Spinal cord (tissue), 10 donors: ENCODE results near the gene RRAGD. TPM values are rescaled to one million over a fixed set of nuclear protein-coding genes. Genes with fewer than 3 reads are reported as not detected.

ENCODE experiments used
- DNase-seq, 6 donors: peaks; one replicate each; pipeline versions ENCODE4 v3.0.0 to v3.0.0-alpha.2; 2013 to 2015; ENCODE audit warnings: low spot score in 6 of 6, low read depth in 4 of 6
- H3K27ac ChIP-seq: one replicate; pipeline ENCODE4 v1.5.1; 2013; ENCODE audit warnings: low read depth, low read length, control low read depth
- H3K27me3 ChIP-seq: one replicate; pipeline ENCODE4 v1.6.1; 2013; ENCODE audit warnings: low read length; ENCODE audit not compliant: control insufficient read depth, insufficient read depth
- H3K36me3 ChIP-seq: one replicate; pipeline ENCODE4 v1.6.1; 2013; ENCODE audit warnings: low read length; ENCODE audit not compliant: control insufficient read depth, insufficient read depth
- H3K4me1 ChIP-seq: one replicate; pipeline ENCODE4 v1.6.1; 2013; ENCODE audit warnings: low read length; ENCODE audit not compliant: control insufficient read depth, insufficient read depth
- H3K4me3 ChIP-seq: one replicate; pipeline ENCODE4 v1.5.1; 2013; ENCODE audit warnings: low read depth, low read length, control low read depth
- H3K9me3 ChIP-seq: one replicate; pipeline ENCODE4 v1.6.1; 2013; ENCODE audit warnings: low read length; ENCODE audit not compliant: control insufficient read depth, insufficient read depth
- WGBS: methylation state at CpG from one replicate; pipeline ENCODE4 v1.1.5; 2013; ENCODE audit warnings: missing lambda C conversion rate; ENCODE audit not compliant: insufficient coverage; 5-methylcytosine and 5-hydroxymethylcytosine counted together
- polyA plus RNA-seq, 2 donors: library from polyadenylated mRNA; unstranded; fragments of 120-200 nt; gene quantifications; one replicate each; pipeline ENCODE4 v1.2.1, GENCODE V29; 2013; ENCODE audit not compliant: insufficient read length in 2 of 2
- total RNA-seq, 2 donors: library from RNA; depleted of rRNA in 1 of 2; stranded (reverse); fragments of 120-200 nt in 1 of 2; fragments of >200 nt in 1 of 2; gene quantifications; one replicate each; pipeline versions ENCODE4 v1.2.3 to v1.2.4, GENCODE V29; 2013 to 2014
- donor health status: healthy.

Gene RRAGD
- total and polyA plus RNA-seq, 4 donors, result 44.6 to 86.3 (median 53.7) TPM

- 28% methylated on average over 3 of the region's 7 CpGs for WGBS
- Histone ChIP-seq H3K4me3 (no peak overlapping the region), H3K27ac (no peak overlapping the region), H3K36me3 (peaks cover 8% of the 10 kb centered on the region), H3K27me3 (no peaks in the 10 kb centered on the region), H3K9me3 (no peaks in the 10 kb centered on the region), H3K4me1 (peaks cover 7% of the 10 kb centered on the region)
- peak in 2 of 6 donors; percentile 39 to 40 for DNase-seq
These were observed 43.1 kb downstream of the RRAGD start for GRCh38 chr6:89368999-89369398.

- H3K4me1 ChIP-seq, result peaks cover 7% of the 10 kb centered on the region
- peaks cover 8% of the 10 kb centered on the region for H3K36me3 ChIP-seq
- no peak overlapping the region for H3K27ac ChIP-seq
- no peaks in the 10 kb centered on the region for H3K9me3 ChIP-seq
- DNase-seq, result peak in 4 of 6 donors; percentile 53 to 88 (median 73)
- H3K4me3 ChIP-seq, result no peak overlapping the region
- H3K27me3 ChIP-seq, result no peaks in the 10 kb centered on the region
- 0% methylated on average over 1 of the region's 6 CpGs for WGBS
These were observed 44.0 kb downstream of the RRAGD start for GRCh38 chr6:89368107-89368506.

GRCh38 chr6:89364586-89364985, 47.5 kb downstream of the RRAGD start:
- Histone ChIP-seq H3K27ac (no peak overlapping the region), H3K4me3 (no peak overlapping the region), H3K36me3 (peaks cover 4% of the 10 kb centered on the region), H3K27me3 (no peaks in the 10 kb centered on the region), H3K4me1 (peaks cover 3% of the 10 kb centered on the region), H3K9me3 (no peaks in the 10 kb centered on the region)
- DNase-seq, result no peak

- H3K4me1 ChIP-seq, result no peaks in the 10 kb centered on the region
- no peaks in the 10 kb centered on the region for H3K27me3 ChIP-seq
- H3K9me3 ChIP-seq, result no peaks in the 10 kb centered on the region
- DNase-seq, result no peak
- no peak overlapping the region for H3K27ac ChIP-seq
- 100% methylated on average over 1 of the region's 2 CpGs for WGBS
- no peak overlapping the region for H3K4me3 ChIP-seq
- H3K36me3 ChIP-seq, result peaks cover 2% of the 10 kb centered on the region
These were observed 50.9 kb downstream of the RRAGD start for GRCh38 chr6:89361171-89361570.

- Histone ChIP-seq H3K27me3 (no peaks in the 10 kb centered on the region), H3K4me3 (no peak overlapping the region), H3K36me3 (no peaks in the 10 kb centered on the region), H3K9me3 (no peaks in the 10 kb centered on the region), H3K4me1 (no peaks in the 10 kb centered on the region), H3K27ac (no peak overlapping the region)
- WGBS, result no CpG with 5 or more reads among the region's 2 CpGs
- no peak for DNase-seq
These were observed 51.6 kb downstream of the RRAGD start for GRCh38 chr6:89360415-89360999.

GRCh38 chr6:89359561-89359960, 52.5 kb downstream of the RRAGD start:
- DNase-seq, result peak in 1 of 6 donors; percentile 20
- H3K9me3 ChIP-seq, result no peaks in the 10 kb centered on the region
- 0% methylated on average over 1 of the region's 1 CpG for WGBS
- H3K4me1 ChIP-seq, result no peaks in the 10 kb centered on the region
- H3K27me3 ChIP-seq, result no peaks in the 10 kb centered on the region
- no peak overlapping the region for H3K27ac ChIP-seq
- no peaks in the 10 kb centered on the region for H3K36me3 ChIP-seq
- H3K4me3 ChIP-seq, result no peak overlapping the region

- WGBS, result 26% methylated on average over 3 of the region's 3 CpGs
These were observed 54.7 kb downstream of the RRAGD start for GRCh38 chr6:89357390-89357789.

GRCh38 chr6:89356642-89357170, 55.4 kb downstream of the RRAGD start:
- Histone ChIP-seq H3K9me3 (no peaks in the 10 kb centered on the region), H3K4me3 (no peak overlapping the region), H3K4me1 (peaks cover 4% of the 10 kb centered on the region), H3K27me3 (no peaks in the 10 kb centered on the region), H3K27ac (no peak overlapping the region), H3K36me3 (no peaks in the 10 kb centered on the region)
- no CpG with 5 or more reads among the region's 1 CpG for WGBS
- no peak for DNase-seq

More at GRCh38 chr6:89357390-89357789, 54.7 kb downstream of the RRAGD start:
- H3K36me3 ChIP-seq, result no peaks in the 10 kb centered on the region
- H3K27ac ChIP-seq, result no peak overlapping the region
- no peak for DNase-seq
- peaks cover 4% of the 10 kb centered on the region for H3K4me1 ChIP-seq
- H3K9me3 ChIP-seq, result no peaks in the 10 kb centered on the region
- H3K27me3 ChIP-seq, result no peaks in the 10 kb centered on the region
- no peak overlapping the region for H3K4me3 ChIP-seq

- Histone ChIP-seq H3K36me3 (no peaks in the 10 kb centered on the region), H3K9me3 (no peaks in the 10 kb centered on the region), H3K4me3 (no peak overlapping the region), H3K27me3 (no peaks in the 10 kb centered on the region), H3K4me1 (peaks cover 9% of the 10 kb centered on the region), H3K27ac (no peak overlapping the region)
- no CpG with 5 or more reads among the region's 2 CpGs for WGBS
- DNase-seq, result no peak
These were observed 56.4 kb downstream of the RRAGD start for GRCh38 chr6:89355511-89356194.
